HCT116 (cell line): Measurements from ENCODE around the gene FAM83F. TPM values are rescaled to one million over a fixed set of nuclear protein-coding genes. Genes with fewer than 3 reads are reported as not detected.

Source experiments
- ATAC-seq: fragments of 200-7000 bp; cut with Tn5 transposase; 2 replicates; pipeline ENCODE4 v1.9.1; 2020; ENCODE audit warnings: mild to moderate bottlenecking, moderate library complexity
- BruUV-seq: library from RNA; stranded (reverse); fragments of 400-500 nt; replicated peaks from 2 replicates; lab custom pipeline; 2021; lab: Mats Ljungman, UMichigan
- CTCF ChIA-PET: fragments of 300-600 bp; sonication (Branson Sonifier 250); formaldehyde crosslinking; loops from one replicate; lab custom pipeline; 2021; ENCODE audit warnings: antibody characterized with exemption; lab: Charles Lee
- POLR2A ChIA-PET: fragments of 300-600, 350-600 bp; sonication (Branson Sonifier 250); formaldehyde crosslinking; loops from one replicate; lab custom pipeline; 2021; ENCODE audit warnings: antibody characterized with exemption; lab: Charles Lee
- RAD21 ChIA-PET, 2 experiments: fragments of 300-600 bp; sonication (Branson Sonifier 250); formaldehyde crosslinking; loops; one replicate each; lab custom pipeline; 2023; ENCODE audit warnings: low total read pairs in 2 of 2; ENCODE audit not compliant: uncharacterized antibody in 2 of 2, unreplicated experiment in 2 of 2, low non-redundant PET in 1 of 2; lab: Charles Lee
- DNase-seq: peaks from one replicate; pipeline ENCODE4 v3.0.0-alpha.2; 2010; ENCODE audit warnings: low read depth, low spot score
- H2AFZ ChIP-seq: fragments of 200-600 bp; shearing (Covaris generic), sonication (generic); 2 replicates; pipeline ENCODE4 v1.6.1; 2017; ENCODE audit warnings: low read depth, mixed run types, mixed read lengths, antibody characterized with exemption, low read length; ENCODE audit not compliant: poor library complexity, severe bottlenecking
- H3K27ac ChIP-seq: 2 replicates; pipeline ENCODE4 v1.5.1; 2012; ENCODE audit warnings: low read depth, low read length
- H3K27me3 ChIP-seq: fragments of 200-600 bp; sonication (generic); 2 replicates; pipeline ENCODE4 v1.6.1; 2016; ENCODE audit warnings: mixed run types, low read length, mixed read lengths; ENCODE audit not compliant: insufficient read depth
- H3K36me3 ChIP-seq, 2 experiments: fragments of 200-500 bp in 1 of 2; fragments of 200-600 bp in 1 of 2; sonication (Bioruptor generic) in 1 of 2; sonication (generic) in 1 of 2; 2 replicates each; pipeline versions ENCODE4 v1.5.1 to v1.6.1; 2014 to 2016; ENCODE audit warnings: low read length in 2 of 2, inconsistent platforms in 1 of 2, mixed read lengths in 1 of 2, mixed run types in 1 of 2; ENCODE audit not compliant: insufficient read depth in 2 of 2, control insufficient read depth in 1 of 2
- H3K4me1 ChIP-seq, 2 experiments: fragments of 200-600 bp in 1 of 2; sonication (generic) in 1 of 2; 2 replicates each; pipeline versions ENCODE4 v1.5.1 to v1.6.1; 2012 to 2017; ENCODE audit warnings: low read length in 2 of 2, inconsistent platforms in 1 of 2, mild to moderate bottlenecking in 1 of 2, mixed read lengths in 1 of 2, mixed run types in 1 of 2, moderate library complexity in 1 of 2; ENCODE audit not compliant: insufficient read depth in 2 of 2, control insufficient read depth in 1 of 2
- H3K4me2 ChIP-seq: fragments of 200-600 bp; sonication (generic); 2 replicates; pipeline ENCODE4 v1.6.1; 2017; ENCODE audit warnings: mixed run types, low read length, mixed read lengths
- H3K4me3 ChIP-seq, 2 experiments: fragments of 200-600 bp in 1 of 2; sonication (generic) in 1 of 2; replicated peaks in 1 of 2; 2 replicates each; pipeline ENCODE4 v1.5.1; 2011 to 2016; ENCODE audit warnings: low read length in 2 of 2, control low read depth in 1 of 2, low read depth in 1 of 2, mild to moderate bottlenecking in 1 of 2, mixed read lengths in 1 of 2, mixed run types in 1 of 2
- H3K79me2 ChIP-seq: fragments of 200-600 bp; sonication (generic); 2 replicates; pipeline ENCODE4 v1.6.1; 2017; ENCODE audit warnings: mild to moderate bottlenecking, mixed run types, low read length, moderate library complexity, mixed read lengths; ENCODE audit not compliant: insufficient read depth
- H3K9ac ChIP-seq: fragments of 200-600 bp; sonication (generic); 2 replicates; pipeline ENCODE4 v1.6.1; 2016; ENCODE audit warnings: low read length, mixed read lengths
- H3K9me2 ChIP-seq: fragments of 200-600 bp; sonication (generic), shearing (Covaris generic); 2 replicates; pipeline ENCODE4 v1.6.1; 2017; ENCODE audit warnings: mixed run types, mild to moderate bottlenecking, moderate library complexity; ENCODE audit not compliant: insufficient read depth
- H3K9me3 ChIP-seq, 2 experiments: fragments of 200-500 bp in 1 of 2; fragments of 200-600 bp in 1 of 2; sonication (Bioruptor generic) in 1 of 2; sonication (generic) in 1 of 2; 2 replicates each; pipeline ENCODE4 v1.6.1; 2014 to 2017; ENCODE audit warnings: low read length in 2 of 2, mixed read lengths in 2 of 2, inconsistent platforms in 1 of 2, low read depth in 1 of 2, mild to moderate bottlenecking in 1 of 2, mixed run types in 1 of 2, moderate library complexity in 1 of 2; ENCODE audit not compliant: control insufficient read depth in 1 of 2, insufficient read depth in 1 of 2
- H4K20me1 ChIP-seq: fragments of 200-600 bp; sonication (generic), shearing (Covaris generic); 2 replicates; pipeline ENCODE4 v1.6.1; 2017; ENCODE audit warnings: mixed run types, mild to moderate bottlenecking, moderate library complexity; ENCODE audit not compliant: insufficient read depth
- ATF3 ChIP-seq: IDR thresholded peaks from 2 replicates; pipeline ENCODE4 v1.6.1; 2012
- CTCF ChIP-seq, 3 experiments: fragments of 200-600 bp in 1 of 3; sonication (generic) in 1 of 3; IDR thresholded peaks in 2 of 3; conservative IDR thresholded peaks in 1 of 3; 2 replicates each; pipeline ENCODE4 v1.5.1; 2012 to 2017; ENCODE audit warnings: low read depth in 2 of 3, low read length in 2 of 3, antibody characterized with exemption in 1 of 3, borderline replicate concordance in 1 of 3, control low read depth in 1 of 3, mild to moderate bottlenecking in 1 of 3, mixed read lengths in 1 of 3, mixed run types in 1 of 3, moderate library complexity in 1 of 3; ENCODE audit not compliant: insufficient read depth in 1 of 3
- EZH2 ChIP-seq: fragments of 200-600 bp; sonication (generic); IDR thresholded peaks from 2 replicates; pipeline ENCODE4 v1.6.1; 2017; ENCODE audit warnings: antibody characterized with exemption, mixed run types
- REST ChIP-seq: IDR thresholded peaks from 2 replicates; pipeline ENCODE4 v1.6.1; 2012; ENCODE audit warnings: low read depth
- SP1 ChIP-seq: IDR thresholded peaks from 2 replicates; pipeline ENCODE4 v1.6.1; 2012; ENCODE audit warnings: low read depth
- TCF7L2 ChIP-seq: IDR thresholded peaks from 2 replicates; pipeline ENCODE4 v1.7.0; 2011; ENCODE audit warnings: borderline replicate concordance, inconsistent platforms; ENCODE audit not compliant: insufficient read depth, insufficient read length; ENCODE audit errors: extremely low read depth
- YY1 ChIP-seq: IDR thresholded peaks from 2 replicates; pipeline ENCODE4 v1.6.1; 2011; ENCODE audit warnings: low read length, low read depth, moderate library complexity, mild to moderate bottlenecking; ENCODE audit not compliant: insufficient replicate concordance; ENCODE audit errors: extremely low read depth
- intact Hi-C: fragments of 100-400 bp; cut with micrococcal nuclease; formaldehyde crosslinking; loops from 2 replicates; pipeline ENCODE4 v1.10.0; 2022
- total RNA-seq: library from RNA; stranded (reverse); gene quantifications from one replicate; pipeline ENCODE4 v1.2.1, GENCODE V29; 2021; ENCODE audit not compliant: unreplicated experiment

FAM83F gene
- total RNA-seq, 1 experiment from 2014 or later: 24.5 TPM

GRCh38 chr22:40051322-40051721, 56.6 kb downstream of the FAM83F start (continued):
- TF ChIP-seq CTCF (IDR thresholded peaks at IDR 0.05 in 2 of 3, conservative IDR thresholded peaks at IDR 0.05 in 1 of 3; ENCODE audit: borderline replicate concordance in 1 of 3, insufficient read depth in 1 of 3, low read depth in 2 of 3, low read length in 2 of 3): no peak
- TF ChIP-seq YY1: no peak
- TF ChIP-seq REST: no peak
- no peak for TF ChIP-seq SP1

GRCh38 chr22:40053460-40053859, 58.7 kb downstream of the FAM83F start:
- Histone ChIP-seq H3K4me3 (no peak overlapping the region), H2AFZ (no peak overlapping the region), H3K9ac (no peak overlapping the region), H3K79me2 (no peaks in the 10 kb centered on the region), H3K4me2 (no peak overlapping the region), H3K4me1 (peaks cover 0 to 12% of the 10 kb centered on the region in 2 experiments; a peak in 1 of 4 replicates), H3K9me3 (no peaks in the 10 kb centered on the region), H3K9me2 (no peaks in the 10 kb centered on the region), H4K20me1 (no peaks in the 10 kb centered on the region), H3K27me3 (no peaks in the 10 kb centered on the region), H3K36me3 (no peaks in the 10 kb centered on the region), H3K27ac (no peak overlapping the region)
- no TSS peak for BruUV-seq
- intact Hi-C loops: no loop called here
- ChIA-PET RAD21 (no interaction called here), CTCF (no interaction called here), POLR2A (interaction anchor here (2.3 kb wide), 1 partner anchor 9 kb away, joined by 6 read pairs; no protein-coding TSS in a partner anchor)
- ATAC-seq (no peak), DNase-seq (no peak)
- no peak for TF ChIP-seq ATF3
- no peak for TF ChIP-seq TCF7L2
- no peak for TF ChIP-seq EZH2
